ENCODE results near the gene ACTR3C. TPM values are rescaled to one million over a fixed set of nuclear protein-coding genes. Genes with fewer than 3 reads are reported as not detected.

The ACTR3C gene
- total RNA-seq, 3 donors from 2014 or later = 5.0 to 54.0 (median 30.2) TPM

DNA sequence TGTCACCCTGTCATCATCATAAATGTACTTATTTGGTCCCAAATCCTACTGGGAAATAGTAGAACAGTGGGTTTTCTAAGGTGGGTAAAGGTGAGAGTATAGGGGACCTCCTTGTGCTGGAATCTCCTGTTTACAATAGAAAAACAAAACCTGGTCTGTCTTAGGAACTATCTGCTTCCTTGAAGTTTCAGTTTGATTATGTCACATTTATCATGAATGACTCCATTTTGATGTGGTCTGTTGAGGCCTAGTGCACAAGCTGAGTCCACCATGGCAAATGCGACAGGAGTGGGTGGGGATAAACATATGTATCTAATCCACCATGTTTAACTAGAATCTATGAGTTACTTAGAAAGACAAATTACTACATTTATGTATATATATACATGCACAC, 32.3 kb upstream of the ACTR3C start:
- no peaks in the 10 kb centered on the region for H3K4me1 ChIP-seq
- peak overlapping the region; percentile 9 to 41 for H3K27ac ChIP-seq

DNA sequence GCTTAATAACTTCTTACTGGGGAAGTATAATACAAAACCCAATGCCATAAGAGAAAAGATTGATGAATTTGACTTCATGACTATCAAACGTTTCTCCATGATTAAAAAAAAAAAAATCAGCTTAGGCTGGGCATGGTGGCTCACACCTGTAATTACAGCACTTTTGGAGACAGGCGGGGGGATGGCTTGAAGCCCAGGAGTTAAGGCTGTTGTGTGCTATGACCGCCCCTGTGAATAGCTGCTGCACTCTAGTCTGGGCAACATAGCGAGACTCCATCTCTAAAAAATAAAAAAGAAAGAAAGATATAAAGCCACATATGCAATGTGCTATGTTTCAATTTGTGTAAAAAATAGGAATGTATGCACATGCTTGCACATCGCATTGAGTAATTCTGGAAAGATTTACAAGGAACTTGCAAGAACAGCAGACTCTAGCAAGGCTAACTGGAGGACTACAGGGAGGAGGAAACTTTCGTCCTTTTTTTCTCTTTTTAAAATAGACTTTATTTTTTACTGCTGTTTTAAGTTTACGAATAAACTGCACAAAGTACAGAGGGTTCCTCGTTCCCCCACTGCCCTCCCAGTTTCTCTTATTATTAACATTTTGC, 28.3 kb upstream of the ACTR3C start:
- TF ChIP-seq POLR2AphosphoS5 (IDR thresholded peaks at IDR 0.05) = no peak
- TF ChIP-seq, protein P1, sequence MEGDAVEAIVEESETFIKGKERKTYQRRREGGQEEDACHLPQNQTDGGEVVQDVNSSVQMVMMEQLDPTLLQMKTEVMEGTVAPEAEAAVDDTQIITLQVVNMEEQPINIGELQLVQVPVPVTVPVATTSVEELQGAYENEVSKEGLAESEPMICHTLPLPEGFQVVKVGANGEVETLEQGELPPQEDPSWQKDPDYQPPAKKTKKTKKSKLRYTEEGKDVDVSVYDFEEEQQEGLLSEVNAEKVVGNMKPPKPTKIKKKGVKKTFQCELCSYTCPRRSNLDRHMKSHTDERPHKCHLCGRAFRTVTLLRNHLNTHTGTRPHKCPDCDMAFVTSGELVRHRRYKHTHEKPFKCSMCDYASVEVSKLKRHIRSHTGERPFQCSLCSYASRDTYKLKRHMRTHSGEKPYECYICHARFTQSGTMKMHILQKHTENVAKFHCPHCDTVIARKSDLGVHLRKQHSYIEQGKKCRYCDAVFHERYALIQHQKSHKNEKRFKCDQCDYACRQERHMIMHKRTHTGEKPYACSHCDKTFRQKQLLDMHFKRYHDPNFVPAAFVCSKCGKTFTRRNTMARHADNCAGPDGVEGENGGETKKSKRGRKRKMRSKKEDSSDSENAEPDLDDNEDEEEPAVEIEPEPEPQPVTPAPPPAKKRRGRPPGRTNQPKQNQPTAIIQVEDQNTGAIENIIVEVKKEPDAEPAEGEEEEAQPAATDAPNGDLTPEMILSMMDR (IDR thresholded peaks at IDR 0.05) = no peak
- TF ChIP-seq POLR2A (IDR thresholded peaks at IDR 0.05) = no peak
- no peak overlapping the region for H3K4me3 ChIP-seq
- H3K36me3 ChIP-seq = no peaks in the 10 kb centered on the region
- no peaks in the 10 kb centered on the region for H3K27me3 ChIP-seq
- DNase-seq (ENCODE audit: low spot score in 2 of 2) = no peak
- H3K27ac ChIP-seq = no peak overlapping the region
- intact Hi-C loops (cut with DNase I; ENCODE audit: low total_unique reads) = no loop called here
- H3K4me1 ChIP-seq = no peaks in the 10 kb centered on the region
- no peaks in the 10 kb centered on the region for H3K9me3 ChIP-seq

More for the DNA sequence above, 32.3 kb upstream of the ACTR3C start:
- no peaks in the 10 kb centered on the region for H3K9me3 ChIP-seq
- DNase-seq (ENCODE audit: low spot score in 2 of 2) = no peak
- H3K4me3 ChIP-seq = no peak overlapping the region
- H3K27me3 ChIP-seq = no peaks in the 10 kb centered on the region
- intact Hi-C loops (cut with DNase I; ENCODE audit: low total_unique reads) = loop anchor here (1.0 kb wide), 1 partner anchor 32 kb away; no protein-coding TSS in a partner anchor
- TF ChIP-seq POLR2AphosphoS5 (IDR thresholded peaks at IDR 0.05) (no peak), POLR2A (IDR thresholded peaks at IDR 0.05) (no peak)
- TF ChIP-seq, protein P1 (IDR thresholded peaks at IDR 0.05) = no peak
- H3K36me3 ChIP-seq = no peaks in the 10 kb centered on the region

DNA sequence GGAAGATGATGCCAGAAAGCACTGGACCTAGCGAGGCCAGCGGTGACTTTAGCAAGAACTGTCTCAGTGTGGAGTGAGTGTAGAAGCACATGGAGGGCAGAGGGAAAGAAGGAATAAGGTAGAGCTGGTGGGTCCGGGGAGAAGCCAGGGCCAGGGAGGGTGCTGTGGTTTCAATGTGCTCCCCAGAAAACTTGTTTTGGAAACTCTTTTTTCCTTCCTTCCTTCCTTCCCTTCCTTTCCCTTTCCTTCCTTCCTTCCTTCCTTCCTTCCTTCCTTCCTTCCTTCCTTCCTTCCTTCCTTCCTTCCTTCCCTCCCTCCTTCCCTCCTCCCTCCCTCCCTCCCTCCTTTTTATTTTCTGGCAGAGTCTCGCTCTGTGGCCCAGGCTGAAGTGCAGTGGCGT, 23.6 kb upstream of the ACTR3C start:
- Histone ChIP-seq H3K4me3 (no peak overlapping the region), H3K9me3 (peaks cover 0 to 6% of the 10 kb centered on the region in 2 donors), H3K4me1 (no peaks in the 10 kb centered on the region), H3K27ac (no peak overlapping the region), H3K27me3 (no peaks in the 10 kb centered on the region), H3K36me3 (no peaks in the 10 kb centered on the region)
- no peak for DNase-seq (ENCODE audit: low spot score in 2 of 2)
- intact Hi-C loops (cut with DNase I; ENCODE audit: low total_unique reads) = no loop called here
- TF ChIP-seq, protein P1 (IDR thresholded peaks at IDR 0.05) = no peak
- TF ChIP-seq POLR2AphosphoS5 (IDR thresholded peaks at IDR 0.05) (no peak), POLR2A (IDR thresholded peaks at IDR 0.05) (no peak)

DNA sequence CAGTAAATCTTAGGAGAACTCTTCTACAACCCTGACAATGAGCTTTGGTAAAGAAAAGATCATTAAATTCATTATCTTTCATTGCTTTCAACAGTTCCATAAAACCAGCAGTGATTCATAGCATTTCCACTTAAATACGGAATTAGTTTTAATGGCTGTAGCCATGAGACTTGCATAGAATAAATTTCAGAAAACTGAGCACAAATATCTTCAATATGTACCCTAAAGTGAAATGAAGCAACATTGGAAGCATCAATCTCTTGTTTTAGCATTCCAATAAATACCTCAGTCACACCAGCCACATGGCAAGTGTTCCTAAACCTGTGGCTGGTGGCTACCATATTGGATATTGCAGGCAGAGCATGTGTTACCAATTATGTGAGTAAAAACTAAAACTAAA, 21.7 kb upstream of the ACTR3C start:
- no peaks in the 10 kb centered on the region for H3K27me3 ChIP-seq
- intact Hi-C loops (cut with DNase I; ENCODE audit: low total_unique reads) = no loop called here
- no peak for DNase-seq (ENCODE audit: low spot score in 2 of 2)
- H3K4me3 ChIP-seq = no peak overlapping the region
- H3K4me1 ChIP-seq = peaks cover 0 to 5% of the 10 kb centered on the region in 2 donors
- TF ChIP-seq POLR2A (IDR thresholded peaks at IDR 0.05) (no peak), POLR2AphosphoS5 (IDR thresholded peaks at IDR 0.05) (no peak)
- TF ChIP-seq, protein P1 (IDR thresholded peaks at IDR 0.05) = no peak
- H3K9me3 ChIP-seq = peaks cover 0 to 6% of the 10 kb centered on the region in 2 donors
- no peaks in the 10 kb centered on the region for H3K36me3 ChIP-seq
- H3K27ac ChIP-seq = no peak overlapping the region

DNA sequence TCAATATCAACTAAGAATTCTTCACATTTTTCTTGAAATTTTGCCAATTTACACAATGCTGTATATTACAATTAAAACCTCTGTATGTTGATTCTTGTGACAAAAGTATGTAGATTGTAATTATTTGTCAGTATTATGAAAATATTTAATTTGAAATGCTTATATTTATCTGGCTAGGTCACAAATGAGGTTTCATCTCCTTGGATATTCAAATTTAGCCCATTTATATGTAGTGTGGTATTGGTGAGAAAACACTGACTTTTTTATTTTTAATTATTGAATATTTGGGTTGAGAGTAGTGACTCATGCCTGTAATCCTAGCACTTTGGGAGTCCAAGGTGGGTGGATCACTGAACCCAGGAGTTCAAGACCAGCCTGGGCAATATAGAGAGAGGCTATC, 21.0 kb upstream of the ACTR3C start:
- H3K36me3 ChIP-seq = no peaks in the 10 kb centered on the region
- peaks cover 0 to 6% of the 10 kb centered on the region in 2 donors for H3K9me3 ChIP-seq
- H3K4me1 ChIP-seq = peaks cover 0 to 12% of the 10 kb centered on the region in 2 donors
- no peak overlapping the region for H3K27ac ChIP-seq
- intact Hi-C loops (cut with DNase I; ENCODE audit: low total_unique reads) = no loop called here
- H3K27me3 ChIP-seq = no peaks in the 10 kb centered on the region
- no peak for TF ChIP-seq POLR2A (IDR thresholded peaks at IDR 0.05)
- TF ChIP-seq, protein P1 (IDR thresholded peaks at IDR 0.05) = no peak
- no peak for TF ChIP-seq POLR2AphosphoS5 (IDR thresholded peaks at IDR 0.05)
- DNase-seq (ENCODE audit: low spot score in 2 of 2) = no peak
- no peak overlapping the region for H3K4me3 ChIP-seq
